DOHH2 (cell line): Measurements from ENCODE around the gene ATG9B.

Experiments used
- H3F3A ChIP-seq: fragments of 200-600 bp; sonication (generic), shearing (Covaris generic); 2 replicates; pipeline ENCODE4 v1.6.0; 2016; ENCODE audit warnings: antibody characterized with exemption, mild to moderate bottlenecking; ENCODE audit not compliant: control insufficient read depth, insufficient read depth
- H3K27ac ChIP-seq: fragments of 200-600 bp; sonication (generic); 2 replicates; pipeline ENCODE4 v1.5.1; 2014; ENCODE audit warnings: low read depth, mild to moderate bottlenecking, low read length, moderate library complexity
- H3K27me3 ChIP-seq: fragments of 200-600 bp; sonication (generic); 2 replicates; pipeline ENCODE4 v1.6.1; 2014; ENCODE audit warnings: mild to moderate bottlenecking, low read length, mixed read lengths; ENCODE audit not compliant: control insufficient read depth
- H3K36me3 ChIP-seq: fragments of 200-600 bp; sonication (generic); 2 replicates; pipeline ENCODE4 v1.6.1; 2014; ENCODE audit warnings: mild to moderate bottlenecking, low read length, moderate library complexity, mixed read lengths; ENCODE audit not compliant: control insufficient read depth
- H3K4me1 ChIP-seq: fragments of 200-600 bp; sonication (generic); 2 replicates; pipeline ENCODE4 v1.6.1; 2014; ENCODE audit warnings: mild to moderate bottlenecking, low read length, mixed read lengths; ENCODE audit not compliant: control insufficient read depth
- H3K4me2 ChIP-seq: fragments of 200-600 bp; sonication (generic); 2 replicates; pipeline ENCODE4 v1.6.0; 2014; ENCODE audit warnings: mild to moderate bottlenecking, low read length, moderate library complexity
- H3K4me3 ChIP-seq: fragments of 200-600 bp; sonication (generic); 2 replicates; pipeline ENCODE4 v1.5.1; 2014; ENCODE audit warnings: mild to moderate bottlenecking, low read length, mixed read lengths
- H3K79me2 ChIP-seq: fragments of 200-600 bp; sonication (generic); 2 replicates; pipeline ENCODE4 v1.6.1; 2014; ENCODE audit warnings: mild to moderate bottlenecking, low read length, mixed read lengths; ENCODE audit not compliant: control insufficient read depth
- H3K9me2 ChIP-seq: fragments of 200-600 bp; sonication (generic); replicated peaks from 2 replicates; pipeline ENCODE4 v1.6.1; 2014; ENCODE audit warnings: mild to moderate bottlenecking, low read length, mixed read lengths; ENCODE audit not compliant: control insufficient read depth
- H3K9me3 ChIP-seq: fragments of 200-600 bp; sonication (generic); 2 replicates; pipeline ENCODE4 v1.6.1; 2014; ENCODE audit warnings: antibody characterized with exemption, low read length, mixed read lengths; ENCODE audit not compliant: control insufficient read depth, insufficient read depth
- H4K20me1 ChIP-seq: fragments of 200-600 bp; sonication (generic); 2 replicates; pipeline ENCODE4 v1.6.0; 2014; ENCODE audit warnings: low read depth, mild to moderate bottlenecking, antibody characterized with exemption, low read length, moderate library complexity; ENCODE audit not compliant: control insufficient read depth, insufficient read depth
- CTCF ChIP-seq: fragments of 200-600 bp; sonication (generic); IDR thresholded peaks from one replicate; pipeline ENCODE4 v1.5.1; 2014; ENCODE audit warnings: antibody characterized with exemption, mild to moderate bottlenecking, low read depth, low read length; ENCODE audit not compliant: poor library complexity, severe bottlenecking
- EZH2phosphoT487 ChIP-seq: fragments of 200-600 bp; sonication (generic); IDR thresholded peaks from 2 replicates; pipeline ENCODE4 v1.6.1; 2017; ENCODE audit warnings: borderline replicate concordance, mild to moderate bottlenecking, antibody characterized with exemption, low read length, moderate library complexity, mixed read lengths

Gene ATG9B

GRCh38 chr7:151006590-151007300 is 17.5 kb downstream of the ATG9B start:
- Histone ChIP-seq H3K4me3 (no peak overlapping the region), H3K27ac (no peak overlapping the region), H3K36me3 (no peaks in the 10 kb centered on the region), H3K79me2 (no peaks in the 10 kb centered on the region), H3K27me3 (no peaks in the 10 kb centered on the region), H4K20me1 (no peaks in the 10 kb centered on the region), H3K9me3 (no peaks in the 10 kb centered on the region), H3K9me2 (no peaks in the 10 kb centered on the region), H3K4me2 (no peak overlapping the region), H3F3A (peaks cover under 1% of the 10 kb centered on the region; the same call in 1 of the 2 replicates), H3K4me1 (peaks cover 17% of the 10 kb centered on the region)
- no peak for TF ChIP-seq EZH2phosphoT487
- TF ChIP-seq CTCF: no peak

GRCh38 chr7:151005566-151005965 is 18.7 kb downstream of the ATG9B start:
- TF ChIP-seq CTCF (no peak), EZH2phosphoT487 (no peak)
- Histone ChIP-seq H3K27ac (no peak overlapping the region), H3K9me2 (no peaks in the 10 kb centered on the region), H3K27me3 (no peaks in the 10 kb centered on the region), H3K4me2 (no peak overlapping the region), H3K36me3 (no peaks in the 10 kb centered on the region), H3K4me3 (no peak overlapping the region), H3K9me3 (no peaks in the 10 kb centered on the region), H3F3A (no peaks in the 10 kb centered on the region), H3K4me1 (peaks cover 17% of the 10 kb centered on the region), H4K20me1 (no peaks in the 10 kb centered on the region), H3K79me2 (no peaks in the 10 kb centered on the region)

- H3K4me2 ChIP-seq: no peak overlapping the region
- H3K79me2 ChIP-seq: no peaks in the 10 kb centered on the region
- no peak overlapping the region for H3K27ac ChIP-seq
- H3F3A ChIP-seq: no peaks in the 10 kb centered on the region
- no peaks in the 10 kb centered on the region for H3K9me3 ChIP-seq
- H3K27me3 ChIP-seq: no peaks in the 10 kb centered on the region
- H3K36me3 ChIP-seq: no peaks in the 10 kb centered on the region
- H4K20me1 ChIP-seq: no peaks in the 10 kb centered on the region
- TF ChIP-seq EZH2phosphoT487: no peak
- no peak for TF ChIP-seq CTCF
- no peak overlapping the region for H3K4me3 ChIP-seq
- no peaks in the 10 kb centered on the region for H3K9me2 ChIP-seq
- H3K4me1 ChIP-seq: peaks cover 10% of the 10 kb centered on the region
These were observed 20.7 kb downstream of the ATG9B start for GRCh38 chr7:151003572-151003971.
